GM21529 (cell line): ENCODE measurements around the gene OSM.

Experiments used
- ATAC-seq: cut with Tn5 transposase; IDR thresholded peaks from one replicate; pipeline ENCODE4 v1.9.1; 2021; ENCODE audit not compliant: unreplicated experiment

The OSM gene

DNA sequence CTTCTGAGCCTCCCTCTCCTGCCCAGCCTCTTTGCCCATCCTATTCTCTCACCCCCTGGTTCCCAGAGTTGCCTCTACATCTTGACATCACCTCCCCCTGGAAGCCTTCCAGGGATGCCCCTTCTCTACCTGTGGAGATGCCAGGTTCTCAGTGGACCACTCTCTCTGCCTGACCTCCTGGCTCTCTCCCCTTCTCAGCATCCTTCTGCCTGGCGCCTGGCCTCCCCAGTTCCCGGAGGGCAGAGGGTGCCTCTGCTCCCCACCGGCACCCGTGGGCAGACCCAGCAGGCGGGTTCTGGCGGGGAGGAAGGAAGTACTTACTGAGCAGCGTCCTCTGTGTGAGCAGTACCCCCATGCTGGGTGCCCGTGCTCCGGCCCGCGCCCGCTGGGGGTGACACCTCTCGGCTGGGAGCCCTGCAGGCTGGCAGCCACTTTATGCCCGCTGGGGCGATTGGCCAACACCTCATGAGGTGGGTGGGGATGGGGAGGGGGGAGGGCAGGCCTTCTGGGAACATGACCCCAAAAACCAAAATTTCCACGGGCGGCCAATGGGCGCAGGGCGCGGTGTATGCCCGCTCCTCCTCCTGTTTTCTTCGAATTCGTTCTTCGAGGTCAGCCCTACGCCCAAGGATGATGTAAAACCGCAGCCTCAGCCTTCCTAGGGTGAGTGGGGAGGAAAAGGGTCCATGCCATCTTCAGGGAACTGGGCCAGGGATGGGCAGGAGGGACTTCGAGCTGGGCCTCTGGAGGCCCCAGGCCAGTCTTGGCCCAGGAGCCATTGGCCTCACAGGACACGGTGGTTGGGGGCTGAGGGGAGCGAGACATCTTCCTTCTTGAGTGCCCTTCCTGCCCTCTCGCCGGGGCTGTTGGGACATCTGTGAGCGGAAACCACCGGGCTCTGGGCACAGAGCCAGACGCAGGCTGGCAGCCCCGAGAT lies at the start of gene OSM:
Gene OSM, minus strand, starts transcription at position 407 of the 937 bp plus-strand sequence. Its CDS starts 52 bp downstream, at position 355.
- ATAC-seq = peak; percentile 5

DNA sequence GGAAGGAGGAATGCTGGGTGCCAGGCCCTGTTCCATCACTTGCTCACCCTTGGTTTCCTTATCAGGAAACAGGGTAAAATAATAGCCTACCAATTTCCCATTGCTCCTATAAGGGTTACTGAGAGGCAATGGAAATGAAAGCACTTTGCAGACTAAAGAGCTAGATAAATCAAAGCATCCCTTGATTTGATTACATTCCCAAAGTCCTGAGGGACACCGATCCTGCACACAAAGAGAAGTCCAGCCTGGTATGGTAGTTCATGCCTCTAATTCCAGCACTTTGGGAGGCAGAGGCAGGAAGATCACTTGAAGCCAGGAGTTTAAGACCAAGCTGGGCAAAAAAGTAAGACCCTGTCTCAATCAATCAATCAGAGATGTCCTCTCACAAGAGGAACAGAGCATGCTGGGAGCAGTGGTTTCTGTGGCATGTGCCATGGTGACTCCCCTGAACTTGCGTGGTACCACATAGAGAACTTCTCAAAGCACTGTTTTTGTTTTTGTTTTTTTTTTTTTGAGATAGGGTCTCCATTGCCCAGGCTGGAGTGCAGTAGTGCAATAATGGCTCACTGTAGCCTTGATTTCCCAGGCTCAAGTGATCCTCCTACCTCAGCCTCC lies 49.4 kb upstream of the OSM start:
- ATAC-seq = no peak

DNA sequence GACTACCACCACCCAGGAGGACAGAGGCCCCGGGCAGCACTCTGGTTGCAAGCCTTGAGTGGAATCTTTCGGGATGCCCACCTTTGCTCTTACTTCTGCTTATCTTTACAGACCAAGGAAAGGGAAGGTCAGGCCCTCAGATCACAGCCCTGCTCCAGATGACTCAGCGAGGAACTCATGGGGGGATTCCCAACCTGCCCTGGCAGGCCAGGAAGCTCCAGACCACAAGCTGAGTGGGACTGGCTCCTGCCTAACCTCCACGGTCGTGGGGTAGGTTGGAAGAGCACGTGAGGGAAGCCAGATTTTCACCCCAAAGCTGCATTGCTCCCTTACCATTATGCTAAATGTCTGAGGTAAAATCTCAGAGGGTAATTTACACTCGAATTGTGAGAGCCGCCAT lies 48.3 kb upstream of the OSM start:
- ATAC-seq = peak; percentile 42

DNA sequence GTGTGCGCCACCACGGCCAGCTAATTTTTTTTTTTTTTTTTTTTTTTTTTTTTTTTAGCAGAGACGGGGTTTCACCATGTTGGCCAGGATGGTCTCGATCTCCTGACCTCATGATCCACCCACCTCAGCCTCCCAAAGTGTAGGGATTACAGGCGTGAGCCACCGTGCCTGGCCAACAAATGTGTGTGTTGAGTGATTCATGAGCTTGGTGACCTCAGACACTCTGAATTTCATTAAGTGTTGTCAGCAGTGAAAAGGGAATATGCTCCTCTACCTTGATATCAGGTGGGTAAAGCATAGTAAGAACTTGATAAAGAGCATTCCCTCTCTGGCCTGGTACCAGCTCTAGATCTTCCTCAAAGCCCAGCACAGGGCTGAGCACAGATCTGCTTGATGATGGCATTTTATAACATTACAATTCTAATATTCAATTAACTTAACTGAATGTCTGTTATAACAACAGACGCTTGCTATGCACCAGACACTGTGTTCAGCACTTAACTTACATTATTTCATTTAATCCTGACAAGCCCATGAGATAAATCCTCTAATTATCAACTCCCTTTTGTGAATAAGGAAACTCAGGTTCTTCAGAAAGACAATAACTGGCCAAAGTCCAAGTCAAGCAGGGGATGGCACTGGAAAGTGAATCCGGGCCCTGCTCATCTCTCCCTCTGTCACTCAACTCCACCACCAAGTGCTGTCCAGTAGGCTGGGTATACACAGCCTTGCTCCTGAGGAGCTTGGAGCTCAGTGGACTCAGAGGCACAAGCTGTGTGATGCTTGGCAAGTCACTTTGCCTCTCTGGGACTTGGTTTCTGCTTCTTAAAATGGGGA lies 47.1 kb upstream of the OSM start:
- no peak for ATAC-seq

DNA sequence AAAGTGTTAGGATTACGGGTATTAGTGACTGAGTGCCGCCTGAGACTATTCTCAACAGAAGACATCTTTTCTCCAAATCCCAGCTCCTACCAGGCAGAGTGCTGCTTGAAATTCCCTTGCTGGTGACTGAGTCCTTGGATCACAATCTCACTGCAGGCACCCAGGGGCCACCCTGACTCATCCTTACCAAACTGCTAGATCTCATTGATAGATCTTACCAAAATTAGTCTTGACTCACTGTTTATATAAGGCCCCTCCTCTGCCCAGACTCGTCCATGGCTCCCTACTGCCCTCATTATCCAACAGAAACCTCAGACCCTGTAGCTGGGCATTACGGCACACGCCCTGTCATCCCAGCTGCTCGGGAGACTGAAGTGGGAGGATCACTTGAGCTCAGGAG lies 45.4 kb upstream of the OSM start:
- no peak for ATAC-seq

DNA sequence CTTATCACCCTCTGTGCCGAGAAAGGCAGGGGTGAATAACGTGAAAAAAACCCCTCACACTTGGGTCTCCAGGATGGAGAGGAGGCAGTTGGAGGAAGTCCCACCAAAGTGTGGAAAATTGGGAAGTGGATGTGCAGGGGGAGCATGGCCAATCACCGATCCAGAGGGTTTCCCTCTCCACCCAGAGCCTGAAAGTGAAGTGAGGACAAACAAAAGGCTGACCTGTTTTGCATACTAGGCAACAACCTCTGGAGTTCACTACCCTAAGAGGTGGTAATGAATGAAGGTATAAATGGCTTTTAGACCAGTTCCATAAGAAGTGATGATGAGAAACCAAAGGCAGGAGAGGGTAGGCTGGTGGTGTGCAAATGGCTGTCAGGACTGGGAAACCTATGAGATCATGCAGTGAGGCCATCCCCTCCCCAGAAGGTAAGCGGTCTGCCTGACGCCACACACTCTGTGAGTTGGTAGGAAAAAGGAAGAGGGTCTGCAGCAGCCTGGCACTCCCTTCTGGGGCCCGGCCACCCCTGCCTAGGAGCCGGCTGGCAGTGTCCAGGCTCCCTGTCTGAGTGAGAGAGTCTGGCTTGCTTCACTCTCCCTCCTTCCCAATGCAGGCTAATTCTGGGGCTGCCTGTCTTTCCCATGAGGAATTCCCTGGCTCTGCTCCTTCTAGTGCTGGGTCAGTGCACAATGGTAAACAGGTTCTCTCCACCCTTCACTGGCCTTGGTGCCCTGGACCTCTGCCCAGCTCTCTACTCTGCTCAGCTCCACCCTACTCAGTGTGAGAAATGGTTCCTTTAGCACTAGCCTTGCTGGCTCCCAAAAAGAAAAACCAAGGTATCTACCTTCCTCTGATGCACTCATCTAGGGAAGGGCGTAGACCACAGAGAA lies 44.5 kb upstream of the OSM start:
- no peak for ATAC-seq

DNA sequence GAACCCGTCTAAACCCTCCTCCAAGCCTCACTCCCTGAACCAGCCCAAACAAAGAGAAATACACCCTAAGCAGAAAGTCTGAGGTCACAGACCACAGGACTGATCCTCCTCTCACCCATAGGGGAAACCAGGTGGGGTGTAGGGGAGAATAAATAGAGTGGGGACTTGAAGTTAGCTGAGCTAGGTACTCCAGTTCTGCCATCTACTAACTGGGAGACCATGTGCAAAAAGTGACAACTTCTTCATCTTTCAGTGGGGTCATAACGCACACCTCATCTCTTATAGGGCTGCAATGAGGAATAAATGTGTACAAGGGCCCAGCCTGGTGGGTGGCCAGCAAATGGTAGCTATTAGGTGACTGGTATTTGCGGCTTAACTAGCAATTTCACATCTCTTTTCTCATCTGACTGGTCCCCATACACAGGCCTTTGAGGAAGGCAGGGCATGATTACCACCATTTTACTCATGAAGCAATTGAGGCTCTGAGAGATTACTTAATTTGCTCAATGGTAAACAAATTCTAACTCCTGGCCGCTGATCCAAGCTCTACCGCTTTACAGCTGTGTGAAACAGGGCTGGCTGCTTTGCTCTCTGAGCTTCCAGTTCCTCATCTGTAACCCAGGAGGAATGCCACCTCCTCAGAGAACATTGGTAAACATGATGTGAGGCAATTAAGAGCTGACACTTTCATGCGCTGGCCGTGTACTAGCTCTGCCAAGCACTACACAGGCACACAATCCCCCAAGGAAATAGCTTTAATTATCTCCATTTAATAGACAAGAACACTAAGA lies 43.5 kb upstream of the OSM start:
- peak; percentile 37 for ATAC-seq

DNA sequence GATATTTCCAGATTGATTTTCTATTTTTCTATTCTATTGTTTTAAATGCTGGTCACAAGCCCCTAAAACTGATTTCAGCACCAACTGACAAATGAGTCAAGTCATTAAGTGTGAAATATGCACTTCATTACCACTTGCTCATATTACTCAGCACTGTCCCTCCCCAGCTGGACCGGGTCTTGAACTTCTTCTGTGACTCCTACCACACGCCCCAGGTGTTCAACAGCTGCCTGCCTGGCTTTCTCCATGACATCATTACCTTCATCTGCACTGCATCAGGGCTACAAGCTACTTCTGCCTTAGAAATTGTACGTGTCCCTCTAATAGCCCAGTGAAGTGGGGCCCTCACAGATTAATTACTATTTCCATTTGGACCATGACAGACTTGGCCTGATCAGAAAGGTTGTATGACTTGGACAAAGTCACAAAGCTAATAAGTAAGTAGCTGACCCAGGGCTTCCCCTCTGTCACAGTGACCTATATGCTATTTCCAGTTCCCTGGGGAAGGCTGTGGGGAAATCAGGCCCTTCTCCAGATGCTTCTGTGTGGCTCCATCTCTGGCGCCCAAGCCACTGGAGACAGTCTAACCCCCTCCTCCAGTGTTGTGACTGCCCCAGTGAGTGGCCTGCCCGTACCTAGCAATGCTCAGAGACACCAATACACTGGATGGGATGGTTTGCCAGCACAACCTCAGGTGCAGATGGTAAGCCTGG lies 42.0 kb upstream of the OSM start:
- ATAC-seq = no peak

DNA sequence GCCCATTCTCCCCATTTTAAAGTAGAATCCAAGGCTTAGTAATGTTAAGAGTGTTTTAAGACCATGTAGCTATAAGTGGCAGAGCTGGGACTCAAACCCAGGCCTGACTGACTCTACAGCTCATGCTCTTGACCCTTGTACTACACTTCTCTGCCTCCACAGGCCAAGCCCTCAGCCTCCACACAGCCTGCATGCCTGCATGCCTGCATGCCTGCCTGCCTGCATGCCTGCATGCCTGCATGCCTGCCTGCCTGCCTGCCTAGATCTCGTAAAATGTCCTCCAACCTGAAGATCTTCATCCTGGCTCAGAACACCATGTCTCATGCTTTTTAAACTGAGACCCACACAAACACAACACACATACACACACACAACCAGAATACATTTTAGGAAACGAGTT lies 41.4 kb upstream of the OSM start:
- ATAC-seq = no peak

DNA sequence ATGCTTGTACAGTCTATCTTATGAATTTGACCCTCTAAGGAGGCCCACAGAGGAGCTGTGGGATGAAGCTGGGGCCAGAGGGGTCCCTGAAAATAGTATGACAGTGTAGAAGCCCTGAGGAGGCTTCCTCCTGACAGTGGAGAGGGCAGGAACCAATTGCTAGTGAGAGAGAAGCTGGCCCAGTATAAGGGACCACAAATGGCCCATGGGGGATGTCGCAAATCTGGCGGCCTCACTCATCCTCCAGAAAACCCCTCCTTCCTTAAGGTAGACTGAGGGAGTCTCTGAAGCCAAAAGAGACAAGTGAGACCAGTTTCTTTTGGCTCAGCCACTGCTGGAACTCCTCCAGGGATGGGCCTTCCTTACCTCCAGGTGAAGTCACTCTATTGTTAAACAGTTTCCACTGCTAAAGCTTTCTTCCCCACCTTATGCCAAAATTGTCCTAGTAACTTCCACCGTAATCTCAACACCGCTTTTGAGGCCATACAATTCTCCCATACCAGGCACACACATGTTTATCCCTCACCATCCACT lies 40.5 kb upstream of the OSM start:
- no peak for ATAC-seq

DNA sequence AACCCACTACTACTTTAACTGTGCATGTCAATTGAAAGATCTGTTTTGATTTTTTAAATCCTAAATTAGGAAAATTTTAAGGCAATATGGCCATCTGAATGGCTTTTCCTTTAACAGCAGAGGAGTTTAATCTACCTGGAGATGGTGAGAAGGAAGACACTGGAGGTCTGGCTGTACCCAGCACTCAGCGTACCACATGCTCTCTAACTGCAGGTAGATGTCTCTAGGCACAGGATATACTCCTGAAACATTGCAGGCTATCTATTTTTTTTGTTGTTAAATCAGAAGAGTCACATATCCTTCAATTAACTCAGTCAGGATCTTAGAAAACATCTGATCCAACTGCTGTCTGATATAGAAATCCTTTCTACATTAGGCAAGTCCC lies 40.0 kb upstream of the OSM start:
- no peak for ATAC-seq

DNA sequence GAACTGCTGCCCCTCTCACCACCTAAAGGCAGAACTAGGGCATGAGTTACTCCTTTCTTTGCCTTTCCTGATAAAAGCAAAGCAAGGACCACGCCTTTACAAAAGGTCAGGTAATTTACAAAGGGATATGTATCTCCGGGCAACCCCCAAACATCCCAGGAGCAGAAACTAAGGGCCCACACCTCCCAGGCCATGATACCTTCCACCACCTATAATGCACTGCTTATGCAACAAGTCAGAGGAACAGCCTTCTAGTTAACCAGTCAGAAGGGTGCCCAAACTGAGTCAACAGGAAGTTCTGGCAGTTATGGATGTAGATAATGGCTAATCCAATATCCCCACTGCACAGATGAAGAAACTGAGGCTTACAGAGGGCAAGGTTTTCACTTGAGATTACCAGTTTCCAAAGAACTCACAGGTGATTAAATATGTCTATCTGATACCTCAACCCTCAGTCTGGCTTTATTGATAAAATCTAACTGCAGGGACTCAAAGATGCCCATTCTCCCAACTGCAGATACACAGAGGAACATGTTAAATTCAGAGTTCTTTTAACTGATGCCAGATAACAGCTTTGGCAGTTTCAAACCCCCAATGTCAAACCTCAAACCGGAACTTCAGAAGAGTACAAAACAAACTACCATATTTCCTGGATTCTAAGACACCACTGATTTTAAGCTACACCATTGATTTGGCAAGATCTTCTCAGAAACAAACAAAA lies 39.4 kb upstream of the OSM start:
- no peak for ATAC-seq

DNA sequence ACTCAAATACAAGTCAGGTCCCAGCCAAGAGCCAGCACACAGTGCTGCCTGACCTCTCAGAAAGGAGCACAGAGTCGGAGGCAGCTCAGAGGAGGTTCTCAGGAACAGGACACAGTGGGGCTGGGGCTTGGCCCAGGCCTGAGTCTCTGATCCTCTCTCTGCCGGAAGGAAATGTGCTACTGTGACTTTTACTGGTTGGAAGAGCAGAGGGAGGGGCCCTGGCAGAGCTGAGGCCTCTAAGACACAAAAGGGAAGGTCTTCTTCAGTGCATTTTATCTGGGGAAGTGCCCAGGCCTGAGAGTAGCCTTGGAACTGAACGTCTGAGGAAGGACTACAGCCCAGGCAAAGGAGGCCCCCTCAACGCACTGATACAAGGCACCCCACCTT lies 38.9 kb upstream of the OSM start:
- ATAC-seq = peak; percentile 49

DNA sequence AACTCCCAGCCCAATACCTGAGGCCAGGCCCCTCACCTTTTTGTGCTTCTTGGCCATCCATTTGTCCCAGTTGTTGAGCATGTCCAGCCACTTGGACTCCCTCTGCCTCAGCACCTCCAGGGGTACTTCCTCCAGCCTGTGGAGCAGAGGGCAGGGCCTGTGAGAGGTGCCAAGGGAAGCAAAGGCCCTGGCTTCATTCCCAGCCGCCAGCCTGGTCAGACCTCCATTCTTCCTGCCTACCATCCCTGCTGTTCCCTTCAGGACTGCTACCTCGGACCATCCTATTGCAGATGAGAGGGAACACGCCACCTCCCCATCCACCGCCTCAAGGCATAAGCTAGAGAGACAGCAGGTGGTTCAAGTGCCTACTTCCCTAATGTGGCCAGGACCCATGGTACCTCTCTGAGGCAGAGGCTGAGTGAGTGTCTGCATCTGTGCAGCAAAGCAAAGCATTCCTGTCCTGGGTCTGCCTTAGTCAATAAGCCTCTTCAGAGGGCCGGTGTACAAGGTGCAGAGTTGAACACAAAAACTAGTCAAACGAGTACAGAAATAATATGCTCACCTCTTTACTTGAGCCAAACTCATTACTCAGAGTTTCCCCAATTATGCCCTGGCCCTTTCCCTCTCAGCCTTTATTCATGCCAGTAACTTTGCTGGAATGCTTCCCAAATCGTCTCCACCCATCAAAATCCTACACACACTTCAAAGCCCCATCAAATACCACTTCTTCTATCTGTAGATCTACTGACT lies 38.0 kb upstream of the OSM start:
- no peak for ATAC-seq

DNA sequence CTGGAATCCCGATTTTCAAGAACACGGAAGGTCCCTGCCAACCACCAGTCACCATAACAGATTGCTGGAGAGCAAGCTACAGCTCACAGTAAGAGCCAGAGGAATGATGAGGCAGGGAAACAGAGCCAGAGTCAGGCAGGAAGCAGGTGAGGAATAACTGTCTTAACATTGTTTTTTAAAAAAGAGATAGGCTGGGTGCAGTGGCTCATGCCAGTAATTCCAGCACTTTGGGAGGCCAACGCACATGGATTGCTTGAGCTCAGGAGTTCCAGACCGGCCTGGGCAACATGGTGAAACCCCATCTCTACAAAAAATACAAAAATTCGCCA lies 36.1 kb upstream of the OSM start:
- no peak for ATAC-seq

DNA sequence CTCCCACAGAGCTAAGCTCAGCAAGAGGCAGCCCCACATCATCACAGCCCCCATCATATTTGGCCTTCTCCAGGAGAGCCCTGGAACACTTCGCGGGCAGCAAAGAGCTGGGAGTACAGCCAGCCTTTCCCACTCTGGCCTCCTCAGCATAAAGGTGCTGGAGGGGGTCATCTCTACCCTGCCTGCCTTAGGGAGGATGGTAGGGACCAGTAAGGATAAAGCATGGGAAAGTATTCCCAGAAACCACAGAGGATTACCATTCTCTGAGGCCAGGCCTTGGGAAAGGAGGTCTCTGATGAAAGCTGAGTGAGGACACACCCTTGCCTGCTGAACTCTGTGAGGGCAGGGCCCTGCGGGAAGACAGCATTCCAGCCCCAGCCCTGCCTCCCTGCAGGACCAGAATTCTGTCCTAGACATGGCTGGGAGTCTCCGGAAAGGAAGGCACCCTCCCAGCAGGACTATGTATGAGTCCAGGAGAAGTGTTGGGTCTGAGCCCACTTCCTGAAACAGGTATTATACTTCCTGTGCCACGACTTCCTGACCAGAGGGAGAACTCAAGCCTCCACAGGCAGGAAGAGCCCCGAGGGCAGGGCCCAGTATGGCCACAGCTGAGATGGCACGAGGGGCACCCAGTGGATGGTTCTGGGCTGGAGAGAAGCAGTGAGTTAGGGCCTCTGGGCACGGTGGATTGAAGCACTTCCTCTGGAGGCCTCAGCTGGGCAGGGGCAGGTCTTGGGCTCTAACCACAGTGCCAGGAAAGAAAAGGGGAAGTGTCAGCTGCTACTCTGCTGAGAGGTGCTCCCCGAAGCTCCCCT lies 35.6 kb upstream of the OSM start:
- no peak for ATAC-seq

DNA sequence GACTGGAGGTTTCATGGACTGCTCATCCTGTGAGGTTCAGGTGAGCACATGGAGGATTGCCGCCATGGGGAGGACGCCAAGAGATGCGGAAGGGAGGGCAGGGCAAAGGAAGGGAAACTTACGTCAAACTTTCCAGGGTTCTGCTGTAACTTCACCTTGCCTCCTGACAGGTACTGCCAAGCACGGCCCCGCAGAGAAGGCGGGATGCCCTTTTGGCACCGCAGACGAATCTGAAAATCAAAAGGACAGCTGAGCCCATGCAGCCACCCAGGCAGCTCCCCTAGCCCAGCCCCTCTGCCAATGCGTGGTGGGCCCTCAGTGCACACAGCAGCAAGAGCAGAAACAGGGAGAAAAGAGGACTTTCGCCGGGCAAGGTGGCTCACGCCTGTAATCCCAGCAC lies 32.7 kb upstream of the OSM start:
- ATAC-seq = no peak
